ENCODE data around the gene CATSPERE. TPM values are rescaled to one million over a fixed set of nuclear protein-coding genes. Genes with fewer than 3 reads are reported as not detected.
"Not testable (repeated sequence)": the region's sequence is repeated elsewhere in the genome, so short reads cannot be mapped to it uniquely, and the experiment has no call there.

CATSPERE gene
- total RNA-seq, 4 donors from 2014 or later: 0.49 to 0.58 (median 0.56) TPM; not detected in 1

DNA sequence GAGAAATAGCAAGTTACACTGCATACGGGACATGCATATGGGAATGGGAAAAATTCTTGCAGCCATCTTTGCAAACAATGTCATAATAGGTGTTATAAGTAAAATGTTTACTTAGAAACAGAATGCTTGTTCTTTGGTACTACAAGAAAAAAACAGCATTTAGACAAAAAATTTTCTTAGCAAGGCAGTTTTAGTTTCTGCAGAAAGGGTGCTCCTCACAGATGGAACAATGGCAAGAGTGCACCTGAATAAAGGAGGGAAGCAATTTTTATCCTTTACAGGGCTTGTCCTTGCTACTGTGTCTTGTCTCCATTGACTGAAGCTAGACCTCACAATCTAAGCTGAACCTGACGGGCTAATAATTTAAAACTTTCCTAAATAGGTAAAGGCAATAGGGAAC lies 112.7 kb downstream of the CATSPERE start:
- TF ChIP-seq, protein P1, sequence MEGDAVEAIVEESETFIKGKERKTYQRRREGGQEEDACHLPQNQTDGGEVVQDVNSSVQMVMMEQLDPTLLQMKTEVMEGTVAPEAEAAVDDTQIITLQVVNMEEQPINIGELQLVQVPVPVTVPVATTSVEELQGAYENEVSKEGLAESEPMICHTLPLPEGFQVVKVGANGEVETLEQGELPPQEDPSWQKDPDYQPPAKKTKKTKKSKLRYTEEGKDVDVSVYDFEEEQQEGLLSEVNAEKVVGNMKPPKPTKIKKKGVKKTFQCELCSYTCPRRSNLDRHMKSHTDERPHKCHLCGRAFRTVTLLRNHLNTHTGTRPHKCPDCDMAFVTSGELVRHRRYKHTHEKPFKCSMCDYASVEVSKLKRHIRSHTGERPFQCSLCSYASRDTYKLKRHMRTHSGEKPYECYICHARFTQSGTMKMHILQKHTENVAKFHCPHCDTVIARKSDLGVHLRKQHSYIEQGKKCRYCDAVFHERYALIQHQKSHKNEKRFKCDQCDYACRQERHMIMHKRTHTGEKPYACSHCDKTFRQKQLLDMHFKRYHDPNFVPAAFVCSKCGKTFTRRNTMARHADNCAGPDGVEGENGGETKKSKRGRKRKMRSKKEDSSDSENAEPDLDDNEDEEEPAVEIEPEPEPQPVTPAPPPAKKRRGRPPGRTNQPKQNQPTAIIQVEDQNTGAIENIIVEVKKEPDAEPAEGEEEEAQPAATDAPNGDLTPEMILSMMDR (IDR thresholded peaks at IDR 0.05 in 4 of 5, conservative IDR thresholded peaks at IDR 0.05 in 1 of 5): no peak
- TF ChIP-seq POLR2A (IDR thresholded peaks at IDR 0.05): no peak
- DNase-seq: no peak
- peaks cover 0 to 38% (median 17%) of the 10 kb centered on the region in 3 donors for H3K9me3 ChIP-seq
- no peaks in the 10 kb centered on the region for H3K4me1 ChIP-seq
- no peak for ATAC-seq
- H3K27me3 ChIP-seq: no peaks in the 10 kb centered on the region
- no peak overlapping the region for H3K27ac ChIP-seq
- no peaks in the 10 kb centered on the region for H3K36me3 ChIP-seq
- intact Hi-C loops (cut with DNase I; ENCODE audit: low total_unique reads) (no loop called here), in situ Hi-C loops (cut with MboI; ENCODE audit: low sequenced_read_pairs in 4 of 4) (no loop called here)
- no peak overlapping the region for H3K4me3 ChIP-seq

DNA sequence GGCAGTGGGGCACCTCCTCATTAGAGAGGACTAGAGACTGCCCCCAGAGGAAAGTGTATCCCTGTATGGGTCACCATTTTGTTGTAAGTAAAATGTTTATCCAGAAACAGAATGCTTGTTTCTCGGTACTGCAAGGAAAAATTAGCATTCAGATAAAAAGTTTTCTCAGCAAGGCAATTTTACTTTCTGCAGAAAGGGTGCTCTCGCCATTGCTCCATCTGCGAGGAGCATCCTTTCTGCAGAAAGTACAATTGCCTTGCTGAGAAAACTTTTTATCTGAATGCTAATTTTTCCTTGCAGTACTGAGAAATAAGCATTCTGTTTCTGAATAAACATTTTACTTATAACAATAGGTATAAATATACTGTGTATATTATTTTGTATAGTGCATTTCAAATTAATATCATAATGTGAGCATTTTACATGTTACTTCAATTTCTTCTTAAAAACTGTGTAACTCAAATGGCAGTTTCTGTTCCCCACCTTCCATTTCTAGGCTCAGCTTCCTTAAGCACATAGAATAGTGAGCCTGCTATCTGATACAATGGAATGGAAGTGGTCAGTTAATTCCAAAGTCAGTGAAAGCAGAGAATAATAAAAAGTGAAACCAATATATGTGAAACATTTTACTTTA lies 115.3 kb downstream of the CATSPERE start:
- Histone ChIP-seq H3K36me3 (no peaks in the 10 kb centered on the region), H3K27me3 (no peaks in the 10 kb centered on the region), H3K27ac (no peak overlapping the region), H3K4me1 (no peaks in the 10 kb centered on the region), H3K9me3 (peaks cover 0 to 38% (median 17%) of the 10 kb centered on the region in 3 donors), H3K4me3 (no peak overlapping the region)
- DNase-seq (no peak), ATAC-seq (no peak)
- TF ChIP-seq, protein P1 (IDR thresholded peaks at IDR 0.05 in 4 of 5, conservative IDR thresholded peaks at IDR 0.05 in 1 of 5): no peak
- TF ChIP-seq POLR2A (IDR thresholded peaks at IDR 0.05): no peak
- in situ Hi-C loops (cut with MboI; ENCODE audit: low sequenced_read_pairs in 4 of 4) (no loop called here), intact Hi-C loops (cut with DNase I; ENCODE audit: low total_unique reads) (no loop called here)

DNA sequence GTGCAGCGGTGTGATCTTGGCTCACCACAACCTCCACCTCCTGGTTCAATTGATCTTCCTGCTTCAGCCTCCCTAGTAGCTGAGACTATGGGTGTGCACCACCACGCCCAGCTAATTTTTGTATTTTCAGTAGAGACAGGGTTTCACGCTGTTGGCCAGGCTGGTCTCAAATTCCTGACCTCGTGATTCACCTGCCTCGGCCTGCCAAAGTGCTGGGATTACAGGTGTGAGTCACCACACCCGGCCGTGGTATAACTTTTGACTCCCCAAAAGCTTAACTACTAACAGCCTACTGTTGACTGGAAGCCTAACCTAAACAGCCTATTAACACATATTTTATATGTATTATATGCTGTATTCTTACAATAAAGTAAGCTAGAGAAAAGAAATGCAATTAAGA lies 117.1 kb downstream of the CATSPERE start:
- intact Hi-C loops (cut with DNase I; ENCODE audit: low total_unique reads); H3K4me1 ChIP-seq; H3K27ac ChIP-seq; DNase-seq; in situ Hi-C loops (cut with MboI; ENCODE audit: low sequenced_read_pairs in 4 of 4); H3K27me3 ChIP-seq; ATAC-seq; H3K4me3 ChIP-seq; H3K36me3 ChIP-seq: not testable (repeated sequence)
- peaks cover 0 to 38% (median 17%) of the 10 kb centered on the region in 3 donors for H3K9me3 ChIP-seq

DNA sequence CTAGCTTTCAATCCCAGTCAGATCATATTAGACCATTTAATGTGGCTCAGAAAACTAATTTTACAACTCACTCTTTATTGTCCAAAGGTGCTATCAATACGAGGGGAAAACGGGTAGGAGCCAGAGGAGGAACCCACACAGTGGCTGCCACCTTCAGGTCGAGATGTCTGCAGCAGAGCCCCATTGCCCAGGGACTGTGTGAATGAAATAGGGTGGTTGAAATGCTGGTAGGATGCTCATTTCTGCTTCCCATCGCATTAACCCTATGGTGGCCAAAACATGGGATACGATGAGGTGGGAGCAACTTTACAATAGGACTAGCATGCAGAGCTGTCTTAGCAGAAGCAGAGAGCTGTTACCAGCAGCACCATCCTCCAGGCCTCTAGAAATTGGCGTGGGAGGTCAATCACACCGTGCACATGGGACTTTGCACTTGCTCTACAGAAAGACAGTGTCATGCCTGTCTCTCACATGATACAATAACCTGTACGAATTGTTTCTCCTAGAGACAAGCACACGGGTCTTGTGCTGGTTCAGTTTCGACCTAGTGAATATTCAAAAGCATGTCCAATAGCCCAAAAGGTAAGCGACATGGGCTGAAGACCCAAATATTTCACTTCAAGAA lies 122.4 kb downstream of the CATSPERE start:
- TF ChIP-seq POLR2A (IDR thresholded peaks at IDR 0.05): no peak
- TF ChIP-seq, protein P1 (IDR thresholded peaks at IDR 0.05 in 4 of 5, conservative IDR thresholded peaks at IDR 0.05 in 1 of 5): no peak
- no peaks in the 10 kb centered on the region for H3K4me1 ChIP-seq
- no peak for ATAC-seq

DNA sequence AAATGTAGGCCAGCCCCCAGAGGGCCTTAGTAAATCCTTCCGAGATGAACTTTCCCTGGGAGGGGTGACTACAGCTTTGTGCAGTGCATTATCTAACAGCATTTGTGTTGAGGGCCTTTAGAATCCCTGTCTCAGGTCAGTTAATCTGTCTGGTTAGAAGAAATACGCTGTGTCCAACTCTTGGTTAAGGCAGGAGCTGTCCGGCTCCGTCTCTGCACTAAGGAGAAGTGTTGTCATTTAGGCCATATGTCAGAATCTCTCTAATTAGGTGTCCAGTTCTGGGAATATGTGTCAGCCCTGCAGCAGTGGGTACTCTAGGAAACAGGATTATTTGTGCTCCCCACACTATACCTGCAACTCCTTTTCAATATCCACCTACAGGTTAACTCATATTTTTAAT lies 124.8 kb downstream of the CATSPERE start:
- no peak for TF ChIP-seq POLR2A (IDR thresholded peaks at IDR 0.05)
- TF ChIP-seq, protein P1 (IDR thresholded peaks at IDR 0.05 in 4 of 5, conservative IDR thresholded peaks at IDR 0.05 in 1 of 5): no peak
- H3K4me3 ChIP-seq: no peak overlapping the region
- no peak overlapping the region for H3K27ac ChIP-seq
- no peaks in the 10 kb centered on the region for H3K4me1 ChIP-seq
- no peak for DNase-seq
- no peaks in the 10 kb centered on the region for H3K27me3 ChIP-seq
- in situ Hi-C loops (cut with MboI; ENCODE audit: low sequenced_read_pairs in 4 of 4): no loop called here
- no peaks in the 10 kb centered on the region for H3K36me3 ChIP-seq
- intact Hi-C loops (cut with DNase I; ENCODE audit: low total_unique reads): no loop called here
- no peaks in the 10 kb centered on the region for H3K9me3 ChIP-seq
- ATAC-seq: no peak

More for the DNA sequence above, 122.4 kb downstream of the CATSPERE start:
- Histone ChIP-seq H3K36me3 (no peaks in the 10 kb centered on the region), H3K9me3 (no peaks in the 10 kb centered on the region), H3K27ac (no peak overlapping the region), H3K4me3 (no peak overlapping the region), H3K27me3 (no peaks in the 10 kb centered on the region)
- intact Hi-C loops (cut with DNase I; ENCODE audit: low total_unique reads) (no loop called here), in situ Hi-C loops (cut with MboI; ENCODE audit: low sequenced_read_pairs in 4 of 4) (no loop called here)
- no peak for DNase-seq
